Measurements from ENCODE around the gene ADAM20. TPM values are rescaled to one million over a fixed set of nuclear protein-coding genes. Genes with fewer than 3 reads are reported as not detected.

Gene ADAM20
- total RNA-seq, 1 donor from 2014 or later = 1.5 TPM

DNA sequence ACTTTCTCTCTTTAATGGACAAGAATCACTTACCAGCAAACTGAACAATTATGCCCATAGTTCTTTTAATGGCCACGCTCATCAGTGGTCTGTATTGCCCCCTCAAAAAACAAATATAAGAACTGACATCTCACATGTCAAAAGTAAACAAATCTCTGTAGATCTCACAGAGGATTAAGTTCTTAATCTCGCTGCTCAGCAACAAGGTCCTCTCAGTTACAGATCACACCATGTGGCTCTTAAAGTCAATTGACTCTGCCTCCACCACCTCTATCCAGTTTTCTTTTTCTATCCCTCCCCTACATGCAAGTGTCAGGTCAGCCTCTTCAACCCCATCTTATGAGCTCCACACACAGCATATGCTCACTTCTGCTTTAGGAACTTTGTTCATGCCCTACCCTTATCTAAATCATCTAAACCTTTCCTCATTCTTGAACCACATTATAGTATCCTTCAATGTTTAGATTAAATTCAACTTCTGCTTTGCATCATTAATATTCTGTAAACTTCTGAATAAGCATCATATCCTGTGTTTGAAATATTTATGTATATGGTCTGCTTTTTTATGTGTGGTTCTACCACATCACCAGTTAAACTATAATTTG is 7.2 kb downstream of the ADAM20 start:
- intact Hi-C loops (cut with DNase I) = no loop called here
- Histone ChIP-seq H3K27ac (no peak overlapping the region), H3K36me3 (peaks cover 5% of the 10 kb centered on the region), H3K27me3 (ENCODE audit: low read depth) (no peaks in the 10 kb centered on the region), H3K9me3 (no peaks in the 10 kb centered on the region), H3K4me1 (no peaks in the 10 kb centered on the region), H3K4me3 (no peak overlapping the region)
- TF ChIP-seq, protein P1, sequence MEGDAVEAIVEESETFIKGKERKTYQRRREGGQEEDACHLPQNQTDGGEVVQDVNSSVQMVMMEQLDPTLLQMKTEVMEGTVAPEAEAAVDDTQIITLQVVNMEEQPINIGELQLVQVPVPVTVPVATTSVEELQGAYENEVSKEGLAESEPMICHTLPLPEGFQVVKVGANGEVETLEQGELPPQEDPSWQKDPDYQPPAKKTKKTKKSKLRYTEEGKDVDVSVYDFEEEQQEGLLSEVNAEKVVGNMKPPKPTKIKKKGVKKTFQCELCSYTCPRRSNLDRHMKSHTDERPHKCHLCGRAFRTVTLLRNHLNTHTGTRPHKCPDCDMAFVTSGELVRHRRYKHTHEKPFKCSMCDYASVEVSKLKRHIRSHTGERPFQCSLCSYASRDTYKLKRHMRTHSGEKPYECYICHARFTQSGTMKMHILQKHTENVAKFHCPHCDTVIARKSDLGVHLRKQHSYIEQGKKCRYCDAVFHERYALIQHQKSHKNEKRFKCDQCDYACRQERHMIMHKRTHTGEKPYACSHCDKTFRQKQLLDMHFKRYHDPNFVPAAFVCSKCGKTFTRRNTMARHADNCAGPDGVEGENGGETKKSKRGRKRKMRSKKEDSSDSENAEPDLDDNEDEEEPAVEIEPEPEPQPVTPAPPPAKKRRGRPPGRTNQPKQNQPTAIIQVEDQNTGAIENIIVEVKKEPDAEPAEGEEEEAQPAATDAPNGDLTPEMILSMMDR (IDR thresholded peaks at IDR 0.05) = no peak
- DNase-seq (no peak), ATAC-seq (no peak)

DNA sequence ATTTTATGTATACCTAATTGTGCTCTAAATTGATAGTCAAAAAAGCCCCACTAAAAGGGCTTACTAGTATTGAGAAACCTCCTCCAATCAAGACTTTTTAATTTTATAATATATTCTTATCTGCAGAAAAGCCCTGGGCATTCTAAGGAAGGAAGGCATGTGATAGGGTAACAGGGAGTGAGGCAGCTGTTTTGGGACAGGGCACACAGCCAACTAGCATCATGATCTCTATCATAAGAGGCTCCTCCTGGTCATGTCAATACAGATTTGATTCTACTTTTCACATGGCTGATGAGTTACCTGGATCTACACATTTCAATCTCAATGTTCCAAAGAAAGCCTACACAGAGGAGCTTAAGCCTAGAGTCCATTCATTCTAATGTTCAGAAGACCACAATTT is 9.1 kb downstream of the ADAM20 start:
- ATAC-seq (no peak), DNase-seq (no peak)
- no peak overlapping the region for H3K27ac ChIP-seq
- H3K36me3 ChIP-seq = peaks cover 5% of the 10 kb centered on the region
- no peaks in the 10 kb centered on the region for H3K4me1 ChIP-seq
- H3K9me3 ChIP-seq = peaks cover 2% of the 10 kb centered on the region
- TF ChIP-seq, protein P1 (IDR thresholded peaks at IDR 0.05) = no peak
- intact Hi-C loops (cut with DNase I) = no loop called here
- H3K27me3 ChIP-seq (ENCODE audit: low read depth) = no peaks in the 10 kb centered on the region
- no peak overlapping the region for H3K4me3 ChIP-seq

DNA sequence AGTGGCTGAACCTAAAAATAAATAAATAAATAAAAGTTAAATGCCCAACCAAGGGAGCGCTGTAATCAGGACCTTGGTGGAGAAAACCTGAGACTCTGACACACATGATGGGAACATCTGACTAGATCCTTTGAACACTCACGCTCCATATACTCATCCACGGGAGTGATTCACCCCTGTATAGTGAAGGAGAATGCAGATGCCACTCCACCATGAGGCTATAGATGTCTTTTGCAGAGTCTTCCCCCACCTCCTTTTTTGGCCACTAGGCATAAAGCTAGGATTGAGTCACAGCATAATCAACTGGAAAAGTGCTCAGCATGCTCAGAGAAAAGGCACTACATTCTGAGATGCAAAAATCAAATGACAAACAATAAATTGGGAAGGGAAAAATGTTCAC is 19.0 kb downstream of the ADAM20 start:
- intact Hi-C loops (cut with DNase I) = no loop called here
- H3K4me1 ChIP-seq = no peaks in the 10 kb centered on the region
- H3K27ac ChIP-seq = no peak overlapping the region
- H3K9me3 ChIP-seq = peaks cover 14% of the 10 kb centered on the region
- ATAC-seq (no peak), DNase-seq (no peak)
- TF ChIP-seq, protein P1 (IDR thresholded peaks at IDR 0.05) = no peak
- no peak overlapping the region for H3K4me3 ChIP-seq
- no peaks in the 10 kb centered on the region for H3K27me3 ChIP-seq (ENCODE audit: low read depth)
- no peaks in the 10 kb centered on the region for H3K36me3 ChIP-seq

DNA sequence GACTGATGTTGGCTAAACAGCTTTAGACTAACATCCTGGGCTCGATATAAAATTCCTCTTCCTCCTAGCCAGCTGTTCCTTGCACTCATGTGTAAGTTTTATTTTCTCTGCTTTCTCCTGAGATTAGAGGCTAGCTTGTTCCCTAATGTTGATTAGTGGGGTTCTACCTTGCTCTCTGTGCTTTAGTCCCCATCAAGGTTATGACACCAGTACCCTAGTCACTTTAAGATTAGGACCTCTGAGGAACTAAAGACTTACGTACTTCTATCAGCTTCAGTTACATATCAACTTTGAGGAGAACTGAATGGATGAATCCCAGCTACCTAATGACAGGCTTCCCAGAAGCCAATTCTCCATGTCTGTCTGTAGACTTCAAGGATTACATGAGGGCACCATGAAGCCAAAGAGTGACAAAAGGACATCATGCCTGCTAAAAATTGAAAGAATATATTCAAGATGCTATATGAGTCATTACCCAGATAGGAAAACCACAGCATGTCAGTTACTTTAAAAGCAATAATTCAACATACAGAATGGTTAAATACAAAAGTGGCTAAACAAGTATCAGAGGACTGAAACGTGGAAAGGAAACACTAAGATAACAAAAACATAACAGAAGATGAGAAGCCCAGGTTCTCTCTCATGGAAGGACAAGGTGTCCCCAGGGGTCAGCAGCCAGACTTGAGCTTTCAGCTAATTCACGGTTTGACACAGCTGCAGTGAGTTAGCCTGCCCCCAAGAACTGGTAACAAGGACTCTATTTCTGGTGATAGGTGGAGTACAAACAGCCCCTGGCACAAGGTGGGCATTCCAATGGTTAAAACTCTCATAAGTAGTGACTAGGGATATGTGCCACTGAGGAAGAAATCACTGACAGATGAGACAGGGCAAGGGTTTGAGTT is 20.4 kb downstream of the ADAM20 start:
- intact Hi-C loops (cut with DNase I) = no loop called here
- Histone ChIP-seq H3K27ac (no peak overlapping the region), H3K4me1 (no peaks in the 10 kb centered on the region), H3K9me3 (no peaks in the 10 kb centered on the region), H3K4me3 (no peak overlapping the region), H3K27me3 (ENCODE audit: low read depth) (no peaks in the 10 kb centered on the region), H3K36me3 (no peaks in the 10 kb centered on the region)
- no peak for ATAC-seq
- DNase-seq = no peak
- TF ChIP-seq, protein P1 (IDR thresholded peaks at IDR 0.05) = no peak

DNA sequence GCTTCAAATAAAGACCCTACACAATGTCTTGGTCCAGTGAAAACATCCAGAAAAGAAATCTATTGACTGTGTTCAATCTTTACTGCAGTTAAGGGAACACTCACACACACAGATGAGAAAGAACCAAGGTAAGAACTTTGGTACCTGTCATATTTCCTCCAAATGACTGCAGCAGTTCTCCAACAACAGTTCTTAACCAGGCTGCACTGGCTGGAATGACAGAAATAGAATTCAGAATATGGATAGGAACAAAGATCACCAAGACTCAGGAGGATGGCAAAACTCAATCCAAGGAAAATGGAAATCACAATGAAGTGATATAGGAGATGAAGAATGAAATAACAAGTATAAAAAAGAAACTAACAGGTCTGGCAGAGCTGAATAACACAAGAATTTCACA is 36.6 kb downstream of the ADAM20 start:
- Histone ChIP-seq H3K27ac (no peak overlapping the region), H3K4me1 (no peaks in the 10 kb centered on the region), H3K36me3 (no peaks in the 10 kb centered on the region), H3K27me3 (ENCODE audit: low read depth) (no peaks in the 10 kb centered on the region), H3K9me3 (no peaks in the 10 kb centered on the region), H3K4me3 (no peak overlapping the region)
- ATAC-seq (no peak), DNase-seq (no peak)
- intact Hi-C loops (cut with DNase I) = no loop called here
- TF ChIP-seq, protein P1 (IDR thresholded peaks at IDR 0.05) = no peak

Measured in lower lobe of right lung (tissue), 2 donors.